Upper lobe of left lung (tissue), 4 donors: Measurements from ENCODE around the gene KLHL34.

Experiments
- CTCF ChIP-seq, 6 experiments: fragments of 450-650 bp in 4 of 6; fragments of 200-600 bp in 2 of 6; sonication (generic) in 2 of 6; IDR thresholded peaks; one replicate each; pipeline ENCODE4 v1.5.1; 2016 to 2019; ENCODE audit warnings: antibody characterized with exemption in 6 of 6
- POLR2A ChIP-seq, 4 donors: fragments of 450-650 bp; IDR thresholded peaks; one replicate each; pipeline ENCODE4 v1.5.1; 2016 to 2017; ENCODE audit warnings: antibody characterized with exemption in 4 of 4, mild to moderate bottlenecking in 2 of 4

GRCh38 chrX:21656587-21657317, 1.4 kb downstream of the KLHL34 start:
- TF ChIP-seq CTCF (IDR thresholded peaks at IDR 0.05) (no peak), POLR2A (IDR thresholded peaks at IDR 0.05) (no peak)
